Subcutaneous adipose tissue (tissue), 4 donors: ENCODE measurements around the gene TESPA1. TPM values are rescaled to one million over a fixed set of nuclear protein-coding genes. Genes with fewer than 3 reads are reported as not detected.

Experiments used
- total RNA-seq, 4 donors: library from RNA; depleted of rRNA; stranded (reverse); fragments of >200 nt; gene quantifications; one replicate each; pipeline ENCODE4 v1.1.0, GENCODE V29; 2016
- TF ChIP-seq, protein P1 (sequence below): fragments of 450-650 bp; IDR thresholded peaks from one replicate; pipeline ENCODE4 v1.5.1; 2016; ENCODE audit warnings: low read depth, mild to moderate bottlenecking, control low read depth, antibody characterized with exemption, moderate library complexity

Gene TESPA1
- total RNA-seq, 4 donors from 2014 or later = 1.5 to 2.1 (median 1.9) TPM; not detected in 1

DNA sequence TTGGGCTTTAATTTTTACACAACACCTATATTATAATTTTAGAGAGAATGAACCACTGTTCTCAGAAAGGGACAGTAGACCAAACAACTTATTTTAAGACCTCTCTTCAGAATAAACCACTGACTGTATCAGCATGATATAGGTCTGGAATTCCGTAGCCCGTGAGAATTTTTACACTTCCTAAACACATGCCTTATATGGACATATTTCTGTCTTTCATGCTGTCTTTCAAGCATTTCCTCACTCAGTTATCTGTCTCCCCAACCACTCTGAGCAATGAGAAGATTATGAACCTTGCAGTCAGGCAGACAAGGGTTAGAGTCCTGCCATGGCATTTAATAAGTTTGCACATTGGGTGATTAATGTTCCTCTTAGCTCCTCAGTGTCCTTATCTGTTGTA is 17.8 kb upstream of the TESPA1 start:
- TF ChIP-seq, protein P1, sequence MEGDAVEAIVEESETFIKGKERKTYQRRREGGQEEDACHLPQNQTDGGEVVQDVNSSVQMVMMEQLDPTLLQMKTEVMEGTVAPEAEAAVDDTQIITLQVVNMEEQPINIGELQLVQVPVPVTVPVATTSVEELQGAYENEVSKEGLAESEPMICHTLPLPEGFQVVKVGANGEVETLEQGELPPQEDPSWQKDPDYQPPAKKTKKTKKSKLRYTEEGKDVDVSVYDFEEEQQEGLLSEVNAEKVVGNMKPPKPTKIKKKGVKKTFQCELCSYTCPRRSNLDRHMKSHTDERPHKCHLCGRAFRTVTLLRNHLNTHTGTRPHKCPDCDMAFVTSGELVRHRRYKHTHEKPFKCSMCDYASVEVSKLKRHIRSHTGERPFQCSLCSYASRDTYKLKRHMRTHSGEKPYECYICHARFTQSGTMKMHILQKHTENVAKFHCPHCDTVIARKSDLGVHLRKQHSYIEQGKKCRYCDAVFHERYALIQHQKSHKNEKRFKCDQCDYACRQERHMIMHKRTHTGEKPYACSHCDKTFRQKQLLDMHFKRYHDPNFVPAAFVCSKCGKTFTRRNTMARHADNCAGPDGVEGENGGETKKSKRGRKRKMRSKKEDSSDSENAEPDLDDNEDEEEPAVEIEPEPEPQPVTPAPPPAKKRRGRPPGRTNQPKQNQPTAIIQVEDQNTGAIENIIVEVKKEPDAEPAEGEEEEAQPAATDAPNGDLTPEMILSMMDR = no peak

DNA sequence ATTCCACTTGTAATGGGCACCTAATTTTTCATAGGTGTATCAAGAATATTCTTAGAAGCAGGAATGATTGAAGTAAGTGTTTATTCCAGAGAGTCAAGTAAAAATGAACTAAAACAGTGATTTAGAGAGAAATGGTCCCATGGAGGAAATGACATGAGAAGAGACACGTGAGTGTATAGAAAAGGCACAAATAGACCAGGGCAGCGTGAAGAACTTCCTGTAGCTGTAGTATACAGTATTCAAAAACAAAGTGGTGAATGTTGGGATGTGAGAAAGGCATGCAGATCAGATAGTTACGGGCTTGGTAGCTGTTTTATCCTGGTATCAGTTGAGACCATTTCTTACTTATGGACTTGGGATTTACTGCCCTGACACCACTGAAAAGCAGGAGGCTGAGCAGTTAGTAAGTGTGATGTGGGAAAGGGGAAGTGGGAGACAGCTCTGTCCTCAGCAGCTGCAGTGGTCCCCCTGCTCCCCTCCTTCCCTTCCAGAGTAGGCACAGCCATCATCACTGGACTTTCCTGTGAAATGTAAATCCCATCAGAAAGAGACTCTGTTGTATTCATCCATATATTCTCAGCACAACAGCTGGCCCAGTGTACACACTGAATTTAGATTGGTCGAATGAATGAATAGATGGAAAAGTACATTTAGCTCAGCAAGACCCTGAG is 16.8 kb upstream of the TESPA1 start:
- TF ChIP-seq, protein P1 = no peak

DNA sequence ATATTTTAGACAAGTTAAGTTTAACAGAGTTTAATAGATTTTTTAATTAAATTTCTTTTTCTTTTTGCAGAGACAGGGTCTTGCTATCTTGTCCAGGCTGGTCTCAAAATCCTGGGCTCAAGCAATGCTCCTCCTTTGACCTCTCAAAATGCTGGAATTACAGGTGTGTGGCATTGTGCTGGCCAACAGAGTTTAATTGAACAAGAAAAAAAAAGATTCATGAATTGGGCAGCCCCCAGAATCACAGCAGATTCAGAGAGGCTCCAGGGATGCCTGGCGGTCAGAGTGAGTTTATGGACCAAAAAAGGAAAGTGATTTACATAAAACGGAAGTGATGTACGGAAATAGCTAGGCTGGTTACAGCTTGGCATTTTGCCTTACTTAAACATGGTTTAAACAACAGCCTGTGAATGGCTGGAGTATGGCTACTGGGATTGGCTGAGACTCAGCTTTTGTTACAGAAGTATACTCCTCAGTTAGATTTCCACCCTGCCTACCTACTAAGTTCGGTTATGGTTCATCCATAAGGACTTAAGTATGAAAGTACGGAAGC is 14.5 kb upstream of the TESPA1 start:
- TF ChIP-seq, protein P1 = no peak

DNA sequence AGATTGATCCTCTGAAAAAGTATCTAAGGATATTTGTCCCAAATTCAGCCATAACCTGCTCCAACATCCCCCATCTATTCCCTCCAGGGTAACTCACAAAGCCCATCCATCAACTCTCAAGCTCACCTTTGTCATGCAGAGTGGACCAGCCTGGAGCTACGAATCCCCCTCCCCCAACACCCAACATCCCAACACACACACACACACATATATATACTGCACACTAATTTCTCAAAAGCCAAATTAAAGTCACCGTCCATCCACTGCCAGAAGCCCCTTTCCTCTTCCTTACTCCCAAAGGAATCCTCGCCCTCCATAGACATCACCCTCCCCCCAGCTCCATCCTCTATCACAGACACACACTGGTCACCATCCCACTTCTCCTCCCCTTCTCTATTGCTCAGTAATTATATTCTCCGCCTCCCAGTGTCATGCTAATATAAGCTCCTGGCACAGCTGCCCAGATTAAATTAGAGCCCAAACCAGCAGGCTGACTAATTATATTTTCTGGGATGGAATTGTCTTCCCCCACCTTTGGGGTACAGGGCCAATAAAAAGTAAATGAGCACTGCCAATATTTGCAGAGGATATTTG is 13.5 kb upstream of the TESPA1 start:
- TF ChIP-seq, protein P1 = no peak

DNA sequence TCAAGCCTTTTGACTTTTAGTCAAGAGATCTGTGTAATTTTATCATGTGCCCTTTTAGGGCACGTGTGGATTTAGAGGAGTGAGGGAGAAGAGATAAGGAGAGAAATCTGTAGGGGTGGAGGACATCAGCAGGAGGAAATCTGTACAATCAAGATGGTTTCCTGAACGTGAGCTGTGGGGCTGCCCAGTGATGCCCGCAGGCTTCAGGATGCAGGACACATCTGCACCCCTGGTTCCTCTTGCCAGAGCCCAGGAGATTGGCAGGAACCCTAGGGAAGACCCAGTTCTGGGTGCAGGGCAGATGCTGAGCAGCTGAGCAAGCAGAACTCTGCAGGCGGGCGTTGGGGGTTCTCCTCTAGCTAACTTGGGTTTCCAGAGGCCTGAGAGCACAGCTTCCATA is 11.6 kb upstream of the TESPA1 start:
- TF ChIP-seq, protein P1 = no peak

DNA sequence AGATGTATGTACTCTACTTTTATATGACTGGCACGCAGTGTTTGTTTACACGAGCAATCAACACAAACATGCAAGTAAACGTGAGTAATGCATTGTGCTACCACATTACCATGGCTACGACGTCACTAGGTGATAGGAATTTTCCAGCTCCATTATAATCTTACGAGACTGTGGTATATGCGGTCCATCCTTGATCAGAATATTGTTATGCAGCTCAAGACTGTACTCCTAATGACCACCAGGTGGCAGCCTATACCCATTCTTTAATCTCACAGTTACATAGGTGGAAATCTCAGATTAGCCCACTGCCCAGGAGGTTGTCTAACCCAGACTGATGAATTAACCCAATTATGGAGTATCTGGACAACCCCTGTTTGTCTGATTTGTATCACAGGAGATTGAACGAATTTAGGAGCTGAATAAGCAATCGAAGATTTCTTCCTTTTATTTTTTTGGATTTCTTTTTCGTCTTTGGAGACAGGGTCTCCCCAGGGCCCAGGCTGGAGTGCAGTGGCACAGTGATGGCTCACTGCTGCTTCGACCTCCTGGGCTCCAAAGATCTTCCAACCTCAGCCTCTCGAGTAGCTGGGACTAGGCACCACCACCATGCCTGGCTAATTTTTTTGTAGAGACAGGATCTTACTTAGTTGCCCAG is 8.7 kb upstream of the TESPA1 start:
- TF ChIP-seq, protein P1 = no peak

DNA sequence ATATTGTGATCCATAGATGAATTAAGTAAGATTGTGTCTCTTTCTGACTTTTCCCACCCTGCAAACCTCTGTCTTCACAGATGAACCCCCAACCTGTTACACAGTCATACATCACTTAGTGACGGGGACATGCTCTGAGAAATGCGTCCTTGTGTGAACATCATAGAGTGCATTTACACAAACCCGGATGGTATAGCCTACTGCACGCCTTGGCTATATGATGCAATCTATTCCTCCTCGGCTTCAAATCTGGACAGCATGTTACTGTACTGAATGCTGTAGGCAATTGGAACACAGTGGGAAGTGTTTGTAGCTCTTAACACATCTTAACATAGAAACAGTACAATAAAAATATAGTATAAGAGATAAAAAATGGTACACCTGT is 7.4 kb upstream of the TESPA1 start:
- TF ChIP-seq, protein P1 = no peak
